ENCODE measurements around the gene LCE2B. TPM values are rescaled to one million over a fixed set of nuclear protein-coding genes. Genes with fewer than 3 reads are reported as not detected.
"Not testable (repeated sequence)": the region's sequence is repeated elsewhere in the genome, so short reads cannot be mapped to it uniquely, and the experiment has no call there.

Gene LCE2B
- total and polyA plus RNA-seq, 4 donors = not detected

GRCh38 chr1:152673016-152673415 lies 12.9 kb upstream of the LCE2B start:
- ATAC-seq (ENCODE audit: insufficient read depth, low FRiP score) (no peak), DNase-seq (no peak)
- Histone ChIP-seq H3K9ac (ENCODE audit: insufficient read depth in 1 of 2, low read length in 2 of 2) (no peak overlapping the region), H3K4me1 (ENCODE audit: control insufficient read depth in 5 of 5, insufficient read depth in 5 of 5, low read length in 5 of 5) (no peaks in the 10 kb centered on the region), H3K27ac (ENCODE audit: low read depth in 1 of 2, low read length in 1 of 2) (no peak overlapping the region), H3K9me3 (ENCODE audit: control insufficient read depth in 4 of 4, insufficient read depth in 3 of 4, low read length in 3 of 4) (no peaks in the 10 kb centered on the region), H3K27me3 (ENCODE audit: control insufficient read depth in 3 of 3, insufficient read depth in 3 of 3, low read length in 2 of 3) (no peaks in the 10 kb centered on the region), H3K4me3 (no peak overlapping the region), H3K36me3 (ENCODE audit: control insufficient read depth in 4 of 4, insufficient read depth in 4 of 4, low read length in 4 of 4) (no peaks in the 10 kb centered on the region)
- TF ChIP-seq CTCF (IDR thresholded peaks at IDR 0.05; ENCODE audit: control extremely low read depth, extremely low read depth) = no peak
- 36 to 45% methylated on average over 2 of the region's 2 CpGs for WGBS, 2 donors

GRCh38 chr1:152674983-152675382 lies 10.9 kb upstream of the LCE2B start, which contains the start of gene LCE2C:
Gene LCE2C, plus strand, starts transcription at chr1:152675279. Its CDS starts 737 bp downstream, at chr1:152676016.
- H3K36me3 ChIP-seq (ENCODE audit: control insufficient read depth in 4 of 4, insufficient read depth in 4 of 4, low read length in 4 of 4); H3K4me1 ChIP-seq (ENCODE audit: control insufficient read depth in 5 of 5, insufficient read depth in 5 of 5, low read length in 5 of 5); H3K9ac ChIP-seq (ENCODE audit: insufficient read depth in 1 of 2, low read length in 2 of 2); DNase-seq; ATAC-seq (ENCODE audit: insufficient read depth, low FRiP score); H3K4me3 ChIP-seq; H3K9me3 ChIP-seq (ENCODE audit: control insufficient read depth in 4 of 4, insufficient read depth in 3 of 4, low read length in 3 of 4); H3K27ac ChIP-seq (ENCODE audit: low read depth in 1 of 2, low read length in 1 of 2); H3K27me3 ChIP-seq (ENCODE audit: control insufficient read depth in 3 of 3, insufficient read depth in 3 of 3, low read length in 2 of 3): not testable (repeated sequence)
- WGBS, 2 donors = 72 to 93% methylated on average over 3 of the region's 3 CpGs

GRCh38 chr1:152679459-152679858 lies 6.5 kb upstream of the LCE2B start:
- no peak overlapping the region for H3K9ac ChIP-seq (ENCODE audit: insufficient read depth in 1 of 2, low read length in 2 of 2)
- no peaks in the 10 kb centered on the region for H3K4me1 ChIP-seq (ENCODE audit: control insufficient read depth in 5 of 5, insufficient read depth in 5 of 5, low read length in 5 of 5)
- ATAC-seq (ENCODE audit: insufficient read depth, low FRiP score) = no peak
- H3K9me3 ChIP-seq (ENCODE audit: control insufficient read depth in 4 of 4, insufficient read depth in 3 of 4, low read length in 3 of 4) = peaks cover 0 to 4% (median 0%) of the 10 kb centered on the region in 4 donors
- WGBS, 2 donors = 58 to 84% methylated on average over 6 of the region's 6 CpGs
- no peak for DNase-seq
- H3K27ac ChIP-seq (ENCODE audit: low read depth in 1 of 2, low read length in 1 of 2) = no peak overlapping the region
- H3K36me3 ChIP-seq (ENCODE audit: control insufficient read depth in 4 of 4, insufficient read depth in 4 of 4, low read length in 4 of 4) = no peaks in the 10 kb centered on the region
- TF ChIP-seq CTCF (IDR thresholded peaks at IDR 0.05; ENCODE audit: control extremely low read depth, extremely low read depth) = no peak
- H3K4me3 ChIP-seq = no peak overlapping the region
- no peaks in the 10 kb centered on the region for H3K27me3 ChIP-seq (ENCODE audit: control insufficient read depth in 3 of 3, insufficient read depth in 3 of 3, low read length in 2 of 3)

GRCh38 chr1:152681616-152682015 lies 4.3 kb upstream of the LCE2B start:
- Histone ChIP-seq H3K4me3 (no peak overlapping the region), H3K4me1 (ENCODE audit: control insufficient read depth in 5 of 5, insufficient read depth in 5 of 5, low read length in 5 of 5) (no peaks in the 10 kb centered on the region), H3K9me3 (ENCODE audit: control insufficient read depth in 4 of 4, insufficient read depth in 3 of 4, low read length in 3 of 4) (peaks cover 0 to 4% (median 0%) of the 10 kb centered on the region in 4 donors), H3K27me3 (ENCODE audit: control insufficient read depth in 3 of 3, insufficient read depth in 3 of 3, low read length in 2 of 3) (no peaks in the 10 kb centered on the region), H3K9ac (ENCODE audit: insufficient read depth in 1 of 2, low read length in 2 of 2) (no peak overlapping the region), H3K27ac (ENCODE audit: low read depth in 1 of 2, low read length in 1 of 2) (no peak overlapping the region), H3K36me3 (ENCODE audit: control insufficient read depth in 4 of 4, insufficient read depth in 4 of 4, low read length in 4 of 4) (no peaks in the 10 kb centered on the region)
- 61 to 63% methylated on average over 2 of the region's 2 CpGs for WGBS, 2 donors
- DNase-seq (no peak), ATAC-seq (ENCODE audit: insufficient read depth, low FRiP score) (no peak)
- TF ChIP-seq CTCF (IDR thresholded peaks at IDR 0.05; ENCODE audit: control extremely low read depth, extremely low read depth) = no peak

Measured in lung (tissue), 12 donors.